Esophagus muscularis mucosa (tissue), 4 donors: Measurements from ENCODE around the gene DCAF6. TPM values are rescaled to one million over a fixed set of nuclear protein-coding genes. Genes with fewer than 3 reads are reported as not detected.
"Not testable (repeated sequence)": the region's sequence is repeated elsewhere in the genome, so short reads cannot be mapped to it uniquely, and the experiment has no call there.

Experiments
- DNase-seq: peaks from one replicate; pipeline ENCODE4 v3.0.0-alpha.2; 2017; ENCODE audit errors: extremely low spot score
- H3K27ac ChIP-seq, 4 donors: fragments of 200-600 bp; sonication (generic); replicated peaks in 1 of 4; 1 replicate in 3 of 4; 2 replicates in 1 of 4; pipeline ENCODE4 v1.5.1; 2016 to 2019; ENCODE audit warnings: mild to moderate bottlenecking in 1 of 4
- H3K27me3 ChIP-seq, 4 donors: fragments of 200-600 bp; sonication (generic); one replicate each; pipeline versions ENCODE4 v1.5.1 to v1.6.0; 2016 to 2019
- H3K36me3 ChIP-seq, 4 donors: fragments of 200-600 bp; sonication (generic); one replicate each; pipeline ENCODE4 v1.5.1; 2016 to 2019
- H3K4me1 ChIP-seq, 4 donors: fragments of 200-600 bp; sonication (generic); one replicate each; pipeline ENCODE4 v1.5.1; 2016 to 2019
- H3K4me3 ChIP-seq, 4 donors: fragments of 200-600 bp; sonication (generic); 1 replicate in 2 of 4; 2 replicates in 2 of 4; pipeline ENCODE4 v1.5.1; 2016 to 2019; ENCODE audit warnings: mild to moderate bottlenecking in 4 of 4, moderate library complexity in 1 of 4
- H3K9me3 ChIP-seq, 4 donors: fragments of 200-600 bp; sonication (generic); 1 replicate in 3 of 4; 2 replicates in 1 of 4; pipeline ENCODE4 v1.5.1; 2016 to 2019
- CTCF ChIP-seq, 3 experiments: fragments of 200-600 bp in 2 of 3; fragments of 450-650 bp in 1 of 3; sonication (generic) in 2 of 3; IDR thresholded peaks; one replicate each; pipeline ENCODE4 v1.5.1; 2017 to 2019; ENCODE audit warnings: antibody characterized with exemption in 3 of 3, mild to moderate bottlenecking in 2 of 3, moderate library complexity in 1 of 3
- EP300 ChIP-seq: sonication (generic); formaldehyde crosslinking; IDR thresholded peaks from one replicate; pipeline ENCODE4 v1.6.1; 2017; ENCODE audit warnings: antibody characterized with exemption
- POLR2A ChIP-seq: fragments of 450-650 bp; IDR thresholded peaks from one replicate; pipeline ENCODE4 v1.6.1; 2017; ENCODE audit warnings: antibody characterized with exemption, moderate library complexity, mild to moderate bottlenecking, low read depth
- POLR2AphosphoS5 ChIP-seq, 2 donors: sonication (generic); formaldehyde crosslinking; IDR thresholded peaks; one replicate each; pipeline ENCODE4 v1.6.1; 2017; ENCODE audit warnings: antibody characterized with exemption in 2 of 2
- WGBS: methylation state at CpG from one replicate; pipeline ENCODE4 v1.1.5; 2018; 5-methylcytosine and 5-hydroxymethylcytosine counted together
- intact Hi-C: fragments of 100-400 bp; cut with DNase I; formaldehyde crosslinking; loops from one replicate; pipeline ENCODE4 v1.15.1; 2023
- total RNA-seq, 4 donors: library from RNA; depleted of rRNA; stranded (reverse); fragments of >200 nt; gene quantifications; one replicate each; pipeline versions ENCODE4 v1.1.0 to v1.2.1, GENCODE V29; 2016

Gene DCAF6
- total RNA-seq, 4 donors from 2014 or later: 80.4 to 110 (median 93.9) TPM

GRCh38 chr1:167927046-167927754 lies 9.3 kb upstream of the DCAF6 start:
- Histone ChIP-seq H3K4me1 (peaks cover 10 to 41% (median 31%) of the 10 kb centered on the region in 4 donors), H3K27me3 (no peaks in the 10 kb centered on the region), H3K4me3 (no peak overlapping the region), H3K9me3 (no peaks in the 10 kb centered on the region), H3K27ac (no peak overlapping the region), H3K36me3 (no peaks in the 10 kb centered on the region)
- TF ChIP-seq POLR2AphosphoS5 (IDR thresholded peaks at IDR 0.05) (no peak), POLR2A (no peak), EP300 (no peak), CTCF (IDR thresholded peaks at IDR 0.05) (no peak)
- 85% methylated on average over 4 of the region's 4 CpGs for WGBS
- intact Hi-C loops: no loop called here
- no peak for DNase-seq

GRCh38 chr1:167928457-167928852 lies 8.0 kb upstream of the DCAF6 start:
- 80% methylated on average over 2 of the region's 2 CpGs for WGBS
- Histone ChIP-seq H3K4me3 (no peak overlapping the region), H3K9me3 (no peaks in the 10 kb centered on the region), H3K4me1 (peaks cover 15 to 47% (median 34%) of the 10 kb centered on the region in 4 donors), H3K27me3 (no peaks in the 10 kb centered on the region), H3K27ac (no peak overlapping the region), H3K36me3 (no peaks in the 10 kb centered on the region)
- no peak for TF ChIP-seq POLR2A
- no peak for TF ChIP-seq POLR2AphosphoS5 (IDR thresholded peaks at IDR 0.05)
- no peak for TF ChIP-seq CTCF (IDR thresholded peaks at IDR 0.05)
- TF ChIP-seq EP300: no peak
- DNase-seq: no peak
- intact Hi-C loops: no loop called here

- DNase-seq, intact Hi-C loops, H3K27me3 ChIP-seq, H3K4me3 ChIP-seq, H3K27ac ChIP-seq, H3K9me3 ChIP-seq, H3K36me3 ChIP-seq: not testable (repeated sequence)
- peaks cover 18 to 52% (median 37%) of the 10 kb centered on the region in 4 donors for H3K4me1 ChIP-seq
- 95% methylated on average over 9 of the region's 9 CpGs for WGBS
Observed at GRCh38 chr1:167928919-167929318, 7.6 kb upstream of the DCAF6 start.

GRCh38 chr1:167929725-167930124 lies 6.8 kb upstream of the DCAF6 start:
- 65% methylated on average over 1 of the region's 1 CpG for WGBS
- no peak overlapping the region for H3K4me3 ChIP-seq
- intact Hi-C loops: no loop called here

GRCh38 chr1:167933788-167934187 lies 2.7 kb upstream of the DCAF6 start:
- peak overlapping the region; percentile 90 to 99 (median 98) for H3K27ac ChIP-seq
- 51% methylated on average over 4 of the region's 4 CpGs for WGBS
- no peaks in the 10 kb centered on the region for H3K36me3 ChIP-seq
- intact Hi-C loops: no loop called here
- H3K4me3 ChIP-seq: peak overlapping the region in 3 of 4 donors; percentile 86 to 98 (median 93)
- H3K27me3 ChIP-seq: no peaks in the 10 kb centered on the region
- peaks cover 22 to 56% (median 45%) of the 10 kb centered on the region in 4 donors for H3K4me1 ChIP-seq
- no peak for TF ChIP-seq POLR2AphosphoS5 (IDR thresholded peaks at IDR 0.05)
- TF ChIP-seq CTCF (IDR thresholded peaks at IDR 0.05): no peak
- TF ChIP-seq EP300: no peak
- no peak for TF ChIP-seq POLR2A
- DNase-seq: no peak
- H3K9me3 ChIP-seq: no peaks in the 10 kb centered on the region

More at GRCh38 chr1:167929725-167930124, 6.8 kb upstream of the DCAF6 start:
- Histone ChIP-seq H3K9me3 (no peaks in the 10 kb centered on the region), H3K27ac (no peak overlapping the region), H3K27me3 (no peaks in the 10 kb centered on the region), H3K4me1 (peaks cover 22 to 60% (median 45%) of the 10 kb centered on the region in 4 donors), H3K36me3 (no peaks in the 10 kb centered on the region)
- TF ChIP-seq POLR2A: no peak
- no peak for TF ChIP-seq EP300
- TF ChIP-seq CTCF (IDR thresholded peaks at IDR 0.05): no peak
- no peak for TF ChIP-seq POLR2AphosphoS5 (IDR thresholded peaks at IDR 0.05)
- DNase-seq: no peak
